ENCODE results near the gene HDAC10. TPM values are rescaled to one million over a fixed set of nuclear protein-coding genes. Genes with fewer than 3 reads are reported as not detected.

HDAC10 gene
- total RNA-seq, 1 experiment from 2014 or later = 52.9 TPM

- Mint-ChIP-seq H3K4me3 (ENCODE audit: low read depth, unreplicated experiment) (peak overlapping the region; percentile 58), H3K27ac (ENCODE audit: unreplicated experiment) (no peak overlapping the region), H3K27me3 (ENCODE audit: unreplicated experiment) (no peaks in the 10 kb centered on the region), H3K36me3 (ENCODE audit: insufficient read depth, unreplicated experiment) (peaks cover 29% of the 10 kb centered on the region), H3K9me3 (ENCODE audit: low read depth, unreplicated experiment) (no peaks in the 10 kb centered on the region), H3K4me1 (ENCODE audit: low read depth, unreplicated experiment) (peaks cover 9% of the 10 kb centered on the region)
- BruUV-seq (replicated peaks) = no TSS peak
- TF ChIP-seq CTCF (IDR thresholded peaks at IDR 0.05; ENCODE audit: unreplicated experiment) = no peak
- CTCF ChIA-PET = no interaction called here
- no peak for DNase-seq
- intact Hi-C loops (cut with micrococcal nuclease; ENCODE audit: unreplicated experiment) = no loop called here
Measured at GRCh38 chr22:50258361-50259292, 7.6 kb upstream of the HDAC10 start.

GRCh38 chr22:50257451-50258360, 6.6 kb upstream of the HDAC10 start:
- H3K36me3 Mint-ChIP-seq (ENCODE audit: insufficient read depth, unreplicated experiment) = peaks cover 28% of the 10 kb centered on the region
- intact Hi-C loops (cut with micrococcal nuclease; ENCODE audit: unreplicated experiment) = no loop called here
- no peaks in the 10 kb centered on the region for H3K9me3 Mint-ChIP-seq (ENCODE audit: low read depth, unreplicated experiment)
- no peak for TF ChIP-seq CTCF (IDR thresholded peaks at IDR 0.05; ENCODE audit: unreplicated experiment)
- H3K27ac Mint-ChIP-seq (ENCODE audit: unreplicated experiment) = no peak overlapping the region
- H3K4me3 Mint-ChIP-seq (ENCODE audit: low read depth, unreplicated experiment) = no peak overlapping the region
- H3K27me3 Mint-ChIP-seq (ENCODE audit: unreplicated experiment) = no peaks in the 10 kb centered on the region
- no TSS peak for BruUV-seq (replicated peaks)
- DNase-seq = no peak
- CTCF ChIA-PET = no interaction called here
- peaks cover 9% of the 10 kb centered on the region for H3K4me1 Mint-ChIP-seq (ENCODE audit: low read depth, unreplicated experiment)

GRCh38 chr22:50257041-50257440, 6.0 kb upstream of the HDAC10 start:
- intact Hi-C loops (cut with micrococcal nuclease; ENCODE audit: unreplicated experiment) = no loop called here
- DNase-seq = no peak
- CTCF ChIA-PET = no interaction called here

More at GRCh38 chr22:50257041-50257440, 6.0 kb upstream of the HDAC10 start:
- no peak for TF ChIP-seq CTCF (IDR thresholded peaks at IDR 0.05; ENCODE audit: unreplicated experiment)
- H3K36me3 Mint-ChIP-seq (ENCODE audit: insufficient read depth, unreplicated experiment) = peaks cover 28% of the 10 kb centered on the region
- no TSS peak for BruUV-seq (replicated peaks)
- no peaks in the 10 kb centered on the region for H3K27me3 Mint-ChIP-seq (ENCODE audit: unreplicated experiment)
- no peaks in the 10 kb centered on the region for H3K9me3 Mint-ChIP-seq (ENCODE audit: low read depth, unreplicated experiment)
- no peak overlapping the region for H3K4me3 Mint-ChIP-seq (ENCODE audit: low read depth, unreplicated experiment)
- H3K4me1 Mint-ChIP-seq (ENCODE audit: low read depth, unreplicated experiment) = peaks cover 3% of the 10 kb centered on the region
- H3K27ac Mint-ChIP-seq (ENCODE audit: unreplicated experiment) = no peak overlapping the region
